A673 (cell line): ENCODE results near the gene YES1. TPM values are rescaled to one million over a fixed set of nuclear protein-coding genes. Genes with fewer than 3 reads are reported as not detected.

ENCODE experiments used
- BruUV-seq: library from RNA; stranded (reverse); fragments of 400-500 nt; replicated peaks from 2 replicates; lab custom pipeline; 2021; lab: Mats Ljungman, UMichigan
- CTCF ChIA-PET: fragments of 300-600 bp; sonication (Branson Sonifier 250); formaldehyde crosslinking; loops from one replicate; lab custom pipeline; 2022; ENCODE audit warnings: antibody characterized with exemption; lab: Charles Lee
- POLR2A ChIA-PET: fragments of 300-600 bp; sonication (Branson Sonifier 250); formaldehyde crosslinking; loops from one replicate; lab custom pipeline; 2022; ENCODE audit warnings: antibody characterized with exemption; ENCODE audit not compliant: low non-redundant PET; lab: Charles Lee
- DNase-seq: peaks from one replicate; pipeline ENCODE4 v3.0.0-alpha.2; 2015; ENCODE audit warnings: low spot score
- H3K27ac ChIP-seq: fragments of 200-600 bp; sonication (generic); 2 replicates; pipeline ENCODE4 v1.5.1; 2016; ENCODE audit warnings: mixed run types, low read depth, mild to moderate bottlenecking, mixed read lengths, antibody characterized with exemption, low read length; ENCODE audit not compliant: poor library complexity, severe bottlenecking
- H3K27me3 ChIP-seq: fragments of 200-600 bp; sonication (generic); replicated peaks from 2 replicates; pipeline ENCODE4 v1.6.1; 2017; ENCODE audit warnings: mixed run types, low read depth, mild to moderate bottlenecking, mixed read lengths, antibody characterized with exemption, low read length; ENCODE audit not compliant: insufficient read depth, poor library complexity
- H3K36me3 ChIP-seq: fragments of 200-600 bp; sonication (generic); 2 replicates; pipeline ENCODE4 v1.6.1; 2016; ENCODE audit warnings: mixed run types, mild to moderate bottlenecking, mixed read lengths, antibody characterized with exemption, low read length; ENCODE audit not compliant: insufficient read depth, poor library complexity, severe bottlenecking
- H3K4me1 ChIP-seq: fragments of 200-600 bp; sonication (generic); 2 replicates; pipeline ENCODE4 v1.6.1; 2017; ENCODE audit warnings: mixed run types, mild to moderate bottlenecking, mixed read lengths, antibody characterized with exemption, low read length; ENCODE audit not compliant: insufficient read depth, poor library complexity, severe bottlenecking
- H3K4me3 ChIP-seq: fragments of 200-600 bp; sonication (generic); 2 replicates; pipeline ENCODE4 v1.5.1; 2016; ENCODE audit warnings: low read depth, mixed run types, mild to moderate bottlenecking, mixed read lengths, low read length; ENCODE audit not compliant: poor library complexity, severe bottlenecking
- H3K9me3 ChIP-seq: fragments of 200-600 bp; sonication (generic); 2 replicates; pipeline ENCODE4 v1.6.1; 2016; ENCODE audit warnings: mixed run types, low read depth, mild to moderate bottlenecking, mixed read lengths, antibody characterized with exemption, low read length; ENCODE audit not compliant: poor library complexity, severe bottlenecking
- CTCF ChIP-seq: fragments of 300-800, 200-600 bp; sonication (generic); conservative IDR thresholded peaks from 2 replicates; pipeline ENCODE4 v1.5.1; 2017; ENCODE audit warnings: low read depth, mild to moderate bottlenecking, antibody characterized with exemption, low read length, moderate library complexity, mixed read lengths
- EZH2 ChIP-seq: fragments of 200-600 bp; sonication (generic); IDR thresholded peaks from 2 replicates; pipeline ENCODE4 v1.6.1; 2017; ENCODE audit warnings: borderline replicate concordance, low read depth, mild to moderate bottlenecking, mixed read lengths, antibody characterized with exemption, low read length; ENCODE audit not compliant: poor library complexity, severe bottlenecking
- intact Hi-C: fragments of 100-400 bp; cut with micrococcal nuclease; formaldehyde crosslinking; loops from one replicate; pipeline ENCODE4 v1.10.0; 2022; ENCODE audit not compliant: unreplicated experiment
- total RNA-seq: library from RNA; stranded (reverse); gene quantifications from 2 replicates; pipeline ENCODE4 v1.2.3, GENCODE V29; 2021

The YES1 gene
- total RNA-seq, 1 experiment from 2014 or later, result 138 TPM

DNA sequence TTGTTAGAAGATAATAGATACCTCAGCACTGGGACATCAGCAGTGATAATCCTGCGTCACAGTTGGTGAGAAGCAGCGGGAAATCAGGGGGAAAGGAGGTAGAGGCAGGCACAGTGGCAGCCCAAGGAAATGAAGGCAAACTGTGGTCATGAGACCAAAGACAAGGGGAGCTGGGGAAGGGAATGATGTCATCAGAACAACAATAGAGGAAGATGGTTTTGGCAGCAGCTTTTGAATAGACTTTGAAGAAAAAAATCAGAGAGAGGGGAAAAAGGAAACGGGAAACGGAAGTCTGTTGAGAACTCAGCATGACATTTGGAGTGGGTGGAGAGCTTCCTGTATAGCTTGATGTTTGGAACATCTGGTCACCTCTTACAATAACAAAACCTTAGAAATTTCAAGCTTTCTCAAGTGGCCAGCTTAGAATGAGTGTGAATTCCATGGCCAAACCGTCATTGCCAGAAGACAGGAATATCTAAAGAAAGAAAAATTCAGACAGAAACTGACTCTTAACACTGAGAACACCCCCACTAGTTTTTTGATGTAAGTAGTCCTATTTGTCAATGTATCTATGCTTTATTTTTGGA, 18.4 kb upstream of the YES1 start:
- peak; percentile 99 for DNase-seq
- TF ChIP-seq CTCF (no peak), EZH2 (no peak)
- Histone ChIP-seq H3K9me3 (no peaks in the 10 kb centered on the region), H3K4me3 (peak overlapping the region; percentile 29), H3K4me1 (peaks cover 33% of the 10 kb centered on the region), H3K36me3 (no peaks in the 10 kb centered on the region), H3K27me3 (no peaks in the 10 kb centered on the region), H3K27ac (peak overlapping the region; percentile 98)
- BruUV-seq, result no TSS peak
- ChIA-PET CTCF (interaction anchor here (0.5 to 2.5 kb wide), 16 partner anchors 8 to 316 kb away, joined by 3 to 36 read pairs (median 4); no protein-coding TSS in a partner anchor), POLR2A (no interaction called here)
- intact Hi-C loops, result loop anchor here (1.0 to 10.0 kb wide), 5 partner anchors 18 to 538 kb away; partner anchors contain the start of gene YES1

DNA sequence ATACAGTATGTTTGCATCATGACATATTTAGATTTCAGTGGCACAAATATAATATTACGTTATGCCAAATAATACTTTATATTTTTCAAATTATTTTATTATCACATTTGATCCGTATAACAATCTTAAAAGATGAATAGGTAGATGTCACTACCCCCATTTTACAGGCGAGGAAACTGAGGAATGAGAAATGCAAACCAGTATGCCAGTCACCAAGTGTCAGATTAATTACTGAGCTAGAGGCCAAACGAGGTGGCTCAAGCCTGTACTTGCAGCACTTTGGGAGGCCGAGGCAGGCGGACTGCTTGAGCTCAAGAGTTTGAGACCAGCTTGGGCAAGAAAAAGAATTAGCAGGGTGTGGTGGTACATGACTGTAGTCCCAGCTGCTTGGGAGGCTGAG, 17.4 kb upstream of the YES1 start:
- Histone ChIP-seq H3K4me1 (peaks cover 43% of the 10 kb centered on the region), H3K27ac (peak overlapping the region; percentile 98), H3K36me3 (no peaks in the 10 kb centered on the region), H3K27me3 (no peaks in the 10 kb centered on the region), H3K4me3 (peak overlapping the region; percentile 29), H3K9me3 (no peaks in the 10 kb centered on the region)
- CTCF ChIA-PET, result interaction anchor here (2.5 kb wide), 1 partner anchor 206 kb away, joined by 36 read pairs; no protein-coding TSS in a partner anchor
- intact Hi-C loops, result no loop called here
- TF ChIP-seq CTCF (no peak), EZH2 (no peak)
- no TSS peak for BruUV-seq
- no peak for DNase-seq
- POLR2A ChIA-PET, result no interaction called here

GRCh38 chr18:827093-827677, 15.1 kb upstream of the YES1 start:
- H3K36me3 ChIP-seq, result no peaks in the 10 kb centered on the region
- H3K4me1 ChIP-seq, result peaks cover 46% of the 10 kb centered on the region
- H3K4me3 ChIP-seq, result no peak overlapping the region
- H3K27me3 ChIP-seq, result no peaks in the 10 kb centered on the region
- ChIA-PET CTCF (no interaction called here), POLR2A (no interaction called here)
- no peaks in the 10 kb centered on the region for H3K9me3 ChIP-seq
- BruUV-seq, result no TSS peak
- no peak for DNase-seq
- no peak overlapping the region for H3K27ac ChIP-seq
- no peak for TF ChIP-seq CTCF
- no peak for TF ChIP-seq EZH2
- intact Hi-C loops, result no loop called here
